H1 (cell line): ENCODE data around the gene GPS1. TPM values are rescaled to one million over a fixed set of nuclear protein-coding genes. Genes with fewer than 3 reads are reported as not detected.
A peak's percentile ranks its signal among the peaks of the same experiment; 100 is the strongest.

Experiments used
- CTCF ChIA-PET: fragments of 300-600 bp; sonication (Branson Sonifier 250); formaldehyde crosslinking; loops from one replicate; lab custom pipeline; 2021; ENCODE audit not compliant: partially characterized antibody; lab: Charles Lee
- POLR2A ChIA-PET: fragments of 300-600 bp; sonication (Branson Sonifier 250); formaldehyde crosslinking; loops from one replicate; lab custom pipeline; 2021; ENCODE audit warnings: inconsistent platforms; ENCODE audit not compliant: partially characterized antibody; lab: Charles Lee
- DNase-seq, 2 experiments: peaks; one replicate each; pipeline versions ENCODE4 v3.0.0 to v3.0.0-alpha.2; 2010 to 2022; ENCODE audit warnings: low spot score in 2 of 2, low read depth in 1 of 2, mixed read lengths in 1 of 2
- FAIRE-seq: peaks from 2 replicates; lab custom pipeline; 2011; peaks lifted over from hg19 to GRCh38; lab: Jason Lieb, UNC
- H2AFZ ChIP-seq: 2 replicates; pipeline ENCODE4 v1.8.1; 2012; ENCODE audit warnings: low read length, inconsistent platforms
- H2AK5ac ChIP-seq: 2 replicates; pipeline ENCODE4 v1.6.1; 2013; ENCODE audit warnings: low read depth, low read length
- H2BK120ac ChIP-seq: replicated peaks from 2 replicates; pipeline ENCODE3; 2013; ENCODE audit warnings: low read depth, low read length, inconsistent platforms
- H2BK12ac ChIP-seq: 2 replicates; pipeline ENCODE4 v1.6.1; 2013; ENCODE audit warnings: low read depth, low read length
- H2BK15ac ChIP-seq: 2 replicates; pipeline ENCODE4 v1.6.1; 2013; ENCODE audit warnings: low read length
- H2BK20ac ChIP-seq: 2 replicates; pipeline ENCODE4 v1.6.1; 2013; ENCODE audit warnings: low read length
- H2BK5ac ChIP-seq: 2 replicates; pipeline ENCODE4 v1.6.1; 2013; ENCODE audit warnings: low read depth, low read length
- H3K14ac ChIP-seq: 2 replicates; pipeline ENCODE4 v1.6.1; 2013; ENCODE audit warnings: inconsistent platforms; ENCODE audit not compliant: insufficient read length
- H3K18ac ChIP-seq: 2 replicates; pipeline ENCODE4 v1.6.1; 2013; ENCODE audit warnings: low read length; ENCODE audit errors: extremely low read depth
- H3K23ac ChIP-seq: 2 replicates; pipeline ENCODE4 v1.6.1; 2013; ENCODE audit warnings: inconsistent platforms; ENCODE audit not compliant: insufficient read length
- H3K23me2 ChIP-seq: 2 replicates; pipeline ENCODE4 v1.6.1; 2013; ENCODE audit warnings: low read depth, low read length
- H3K27ac ChIP-seq: 2 replicates; pipeline ENCODE4 v1.6.1; 2011; ENCODE audit warnings: low read depth, low read length, inconsistent platforms
- H3K27me3 ChIP-seq, 4 experiments: replicated peaks in 1 of 4; 1 replicate in 1 of 4; 2 replicates in 3 of 4; pipeline versions ENCODE4 v1.6.1 to v1.8.1; 2011 to 2013; ENCODE audit warnings: low read length in 3 of 4, mild to moderate bottlenecking in 3 of 4, inconsistent platforms in 2 of 4, mixed read lengths in 2 of 4, moderate library complexity in 1 of 4; ENCODE audit not compliant: control insufficient read depth in 3 of 4, insufficient read depth in 3 of 4; ENCODE audit errors: extremely low read depth in 1 of 4
- H3K36me3 ChIP-seq, 4 experiments: 2 replicates each; pipeline versions ENCODE4 v1.6.1 to v1.8.1; 2011 to 2013; ENCODE audit warnings: mild to moderate bottlenecking in 4 of 4, low read length in 3 of 4, moderate library complexity in 2 of 4, control low read depth in 1 of 4, inconsistent platforms in 1 of 4; ENCODE audit not compliant: insufficient read depth in 4 of 4, control insufficient read depth in 2 of 4
- H3K4ac ChIP-seq: replicated peaks from 2 replicates; pipeline ENCODE3; 2013; ENCODE audit warnings: low read length, low read depth, mixed read lengths, inconsistent platforms; ENCODE audit not compliant: insufficient read length
- H3K4me1 ChIP-seq, 4 experiments: replicated peaks in 1 of 4; 1 replicate in 1 of 4; 2 replicates in 3 of 4; pipeline versions ENCODE4 v1.6.1 to v1.8.1; 2011 to 2013; ENCODE audit warnings: low read length in 3 of 4, inconsistent platforms in 2 of 4, mixed read lengths in 1 of 4; ENCODE audit not compliant: insufficient read depth in 4 of 4, control insufficient read depth in 3 of 4
- H3K4me2 ChIP-seq, 2 experiments: 2 replicates each; pipeline versions ENCODE4 v1.6.1 to v1.8.1; 2011 to 2013; ENCODE audit warnings: low read depth in 2 of 2, low read length in 2 of 2, control low read depth in 1 of 2, inconsistent platforms in 1 of 2, mild to moderate bottlenecking in 1 of 2; ENCODE audit not compliant: insufficient read depth in 1 of 2
- H3K4me3 ChIP-seq, 4 experiments: fragments of 200-600, 300-600 bp in 1 of 4; sonication (generic), shearing (Covaris generic), sonication (Bioruptor Twin) in 1 of 4; 2 replicates each; pipeline versions ENCODE4 v1.5.1 to v1.8.1; 2011 to 2016; ENCODE audit warnings: low read length in 4 of 4, low read depth in 3 of 4, control low read depth in 2 of 4, inconsistent platforms in 2 of 4, mild to moderate bottlenecking in 2 of 4, mixed read lengths in 1 of 4, moderate library complexity in 1 of 4; ENCODE audit not compliant: insufficient read depth in 2 of 4; ENCODE audit errors: extremely low read depth in 1 of 4
- H3K56ac ChIP-seq: replicated peaks from 2 replicates; pipeline ENCODE3; 2013; ENCODE audit warnings: low read depth, mild to moderate bottlenecking, mixed read lengths, low read length, inconsistent platforms; ENCODE audit not compliant: insufficient read length
- H3K79me1 ChIP-seq: 2 replicates; pipeline ENCODE4 v1.6.1; 2013; ENCODE audit warnings: low read depth, low read length, control low read depth
- H3K79me2 ChIP-seq, 2 experiments: 2 replicates each; pipeline versions ENCODE4 v1.6.1 to v1.8.1; 2012 to 2013; ENCODE audit warnings: low read length in 2 of 2, mild to moderate bottlenecking in 2 of 2, inconsistent platforms in 1 of 2; ENCODE audit not compliant: insufficient read depth in 2 of 2, control insufficient read depth in 1 of 2
- H3K9ac ChIP-seq, 4 experiments: replicated peaks in 1 of 4; 1 replicate in 1 of 4; 2 replicates in 3 of 4; pipeline versions ENCODE4 v1.6.1 to v1.8.1; 2011 to 2013; ENCODE audit warnings: low read depth in 3 of 4, low read length in 3 of 4, control low read depth in 2 of 4, mild to moderate bottlenecking in 2 of 4, moderate library complexity in 2 of 4, inconsistent platforms in 1 of 4; ENCODE audit errors: extremely low read depth in 1 of 4
- H3K9me3 ChIP-seq, 2 experiments: 2 replicates each; pipeline versions ENCODE4 v1.6.1 to v1.8.1; 2012 to 2013; ENCODE audit warnings: mild to moderate bottlenecking in 2 of 2, moderate library complexity in 2 of 2, control low read depth in 1 of 2, inconsistent platforms in 1 of 2, low read depth in 1 of 2, low read length in 1 of 2, mixed read lengths in 1 of 2; ENCODE audit not compliant: insufficient read depth in 2 of 2
- H4K20me1 ChIP-seq, 2 experiments: replicated peaks in 1 of 2; 2 replicates each; pipeline versions ENCODE3 to v1.8.1; 2011 to 2013; ENCODE audit warnings: inconsistent platforms in 2 of 2, low read length in 2 of 2, mild to moderate bottlenecking in 1 of 2; ENCODE audit not compliant: insufficient read depth in 2 of 2, control insufficient read depth in 1 of 2
- H4K5ac ChIP-seq: 2 replicates; pipeline ENCODE4 v1.6.1; 2013; ENCODE audit warnings: low read length, low read depth, mixed read lengths, inconsistent platforms; ENCODE audit not compliant: insufficient read length
- H4K8ac ChIP-seq: 2 replicates; pipeline ENCODE4 v1.8.0; 2013; ENCODE audit warnings: mild to moderate bottlenecking, moderate library complexity, low read length, inconsistent platforms; ENCODE audit not compliant: insufficient read depth; ENCODE audit errors: extremely low read depth
- H4K91ac ChIP-seq: replicated peaks from 2 replicates; pipeline ENCODE3; 2013; ENCODE audit warnings: low read length, mixed read lengths, inconsistent platforms; ENCODE audit not compliant: insufficient read length
- HDAC6 ChIP-seq: IDR thresholded peaks from one replicate; pipeline ENCODE4 v1.7.1; 2012; ENCODE audit warnings: low read depth, mild to moderate bottlenecking, inconsistent platforms, low read length, moderate library complexity
- PHF8 ChIP-seq: fragments of 200-600 bp; sonication (generic); conservative IDR thresholded peaks from 2 replicates; pipeline ENCODE4 v1.7.1; 2012; ENCODE audit warnings: low read depth, mild to moderate bottlenecking, inconsistent platforms, low read length, moderate library complexity
- SUZ12 ChIP-seq: fragments of 200-600 bp; sonication (generic); IDR thresholded peaks from 2 replicates; pipeline ENCODE4 v1.6.1; 2012; ENCODE audit warnings: mild to moderate bottlenecking, inconsistent platforms, low read length, moderate library complexity, mixed read lengths
- WGBS, 2 experiments: shearing (Covaris generic) in 1 of 2; methylation state at CpG; one replicate each; pipeline versions ENCODE4 v1.1.6 to v1.1.7; 2013 to 2015; ENCODE audit warnings: low lambda C conversion rate in 2 of 2, mixed read lengths in 2 of 2, inconsistent platforms in 1 of 2, low coverage in 1 of 2, missing lambda C conversion rate in 1 of 2; ENCODE audit not compliant: insufficient replicate concordance in 2 of 2, insufficient coverage in 1 of 2, insufficient read length in 1 of 2; ENCODE audit errors: extremely low coverage in 1 of 2, missing lambda C conversion rate in 1 of 2; 5-methylcytosine and 5-hydroxymethylcytosine counted together
- polyA plus RNA-seq, 7 experiments: library from polyadenylated mRNA; depleted of rRNA in 3 of 7; stranded (reverse) in 5 of 7; unstranded in 2 of 7; fragments of >200 nt in 5 of 7; fragments of 200-250 nt in 2 of 7; gene quantifications; 1 replicate in 5 of 7; 2 replicates in 1 of 7; 4 replicates in 1 of 7; pipeline versions ENCODE4 v1.2.1 to v1.2.3, GENCODE V29; 2011 to 2013; ENCODE audit warnings: missing spikeins in 2 of 7, mixed read lengths in 2 of 7
- total RNA-seq: library from RNA; stranded (reverse); fragmentation: NEBNext Ultra II Directional; extraction: Animal tissue kit (Norgen Biotek cat#: 25700); gene quantifications from 2 replicates; pipeline ENCODE4 v1.2.1, GENCODE V29; 2021

Gene GPS1
- total and polyA plus RNA-seq, 2 of the 8 experiments (the other 6 are each of a cell fraction or from before 2014, with no cell fraction given) = 153 to 277 TPM

GRCh38 chr17:82064433-82065192 lies 12.9 kb downstream of the GPS1 start:
- no peaks in the 10 kb centered on the region for H3K9me3 ChIP-seq
- H2AK5ac ChIP-seq = no peak overlapping the region
- H2BK20ac ChIP-seq = no peak overlapping the region
- peaks cover 0 to 3% of the 10 kb centered on the region in 2 experiments for H4K20me1 ChIP-seq
- H3K27me3 ChIP-seq = no peaks in the 10 kb centered on the region
- H3K4me2 ChIP-seq = peak overlapping the region; percentile 37 to 79
- peaks cover 5% of the 10 kb centered on the region; the same call in 1 of the 2 replicates for H3K79me1 ChIP-seq
- no peak overlapping the region for H2BK15ac ChIP-seq
- H2BK5ac ChIP-seq = no peak overlapping the region
- no peak overlapping the region for H3K18ac ChIP-seq
- peak overlapping the region; percentile 93; the same call in 1 of the 2 replicates for H4K8ac ChIP-seq
- H4K91ac ChIP-seq = no peak overlapping the region
- no peak overlapping the region for H3K23ac ChIP-seq
- H2AFZ ChIP-seq = no peak overlapping the region
- ChIA-PET CTCF (interaction anchor here (0.7 to 4.3 kb wide), 10 partner anchors 9 to 137 kb away, joined by 3 to 21 read pairs (median 3); partner anchors contain the start of gene RAC3), POLR2A (interaction anchor here (0.9 to 16.2 kb wide), 20 partner anchors 9 to 138 kb away, joined by 3 to 161 read pairs (median 4); partner anchors contain the start of genes DCXR, GPS1, RAC3 and RFNG)
- H3K36me3 ChIP-seq = peaks cover 8 to 17% (median 14%) of the 10 kb centered on the region in 4 experiments; a peak in 5 of 8 replicates
- H3K23me2 ChIP-seq = peaks cover 8% of the 10 kb centered on the region; the same call in 1 of the 2 replicates
- peak overlapping the region; percentile 53 to 93 (median 77) for H3K4me3 ChIP-seq
- no peak overlapping the region for H2BK120ac ChIP-seq
- H4K5ac ChIP-seq = no peak overlapping the region
- FAIRE-seq (no peak), DNase-seq (no peak)
- no peak overlapping the region for H2BK12ac ChIP-seq
- 77% methylated on average over 23 of the region's 36 CpGs; no CpG with 5 or more reads in 1 of the 2 experiments for WGBS, 2 experiments
- TF ChIP-seq SUZ12 (no peak), PHF8 (no peak), HDAC6 (no peak)
- no peak overlapping the region for H3K14ac ChIP-seq
- no peaks in the 10 kb centered on the region for H3K79me2 ChIP-seq
- H3K27ac ChIP-seq = no peak overlapping the region
- peaks cover 0 to 10% (median 5%) of the 10 kb centered on the region in 4 experiments; a peak in 5 of 7 replicates for H3K4me1 ChIP-seq
- no peak overlapping the region for H3K4ac ChIP-seq
- no peak overlapping the region for H3K56ac ChIP-seq
- H3K9ac ChIP-seq = peak overlapping the region; percentile 4 to 93 (median 58); a peak in 6 of 7 replicates
